AG04450 (cell line): ENCODE results near the gene AMBN. TPM values are rescaled to one million over a fixed set of nuclear protein-coding genes. Genes with fewer than 3 reads are reported as not detected.

Experiments used
- CTCF ChIA-PET: fragments of 300-600, 350-600 bp; formaldehyde crosslinking; extraction: SDS; loops from one replicate; lab custom pipeline; 2022; ENCODE audit warnings: antibody characterized with exemption, inconsistent platforms; lab: Charles Lee
- POLR2A ChIA-PET: fragments of 350-600 bp; formaldehyde crosslinking; extraction: SDS; loops from one replicate; lab custom pipeline; 2021; ENCODE audit warnings: antibody characterized with exemption, inconsistent platforms; lab: Yijun Ruan, JAX
- DNase-seq: peaks from one replicate; pipeline ENCODE4 v3.0.0-alpha.2; 2011; ENCODE audit warnings: low read depth, low spot score
- H3K27ac ChIP-seq: one replicate; pipeline ENCODE4 v1.5.1; 2012; ENCODE audit warnings: low read depth, low read length, control low read depth
- H3K27me3 ChIP-seq: one replicate; pipeline ENCODE4 v1.6.0; 2012; ENCODE audit warnings: low read length; ENCODE audit not compliant: control insufficient read depth, insufficient read depth
- H3K4me3 ChIP-seq: 2 replicates; pipeline ENCODE4 v1.5.1; 2011; ENCODE audit warnings: mild to moderate bottlenecking, low read depth, low read length, control low read depth
- H3K9me3 ChIP-seq: 2 replicates; pipeline ENCODE4 v1.5.1; 2012; ENCODE audit warnings: low read length; ENCODE audit not compliant: control insufficient read depth, insufficient read depth
- polyA plus RNA-seq: library from polyadenylated mRNA; depleted of rRNA; stranded (reverse); fragments of >200 nt; gene quantifications from 2 replicates; pipeline ENCODE4 v1.2.3, GENCODE V29; 2011
- TF ChIP-seq, protein P1 (sequence below): IDR thresholded peaks from 2 replicates; pipeline ENCODE4 v1.5.1; 2011; ENCODE audit warnings: low read depth, low read length, control low read depth, inconsistent platforms

Gene AMBN
- polyA plus RNA-seq, 1 experiment = not detected

- H3K9me3 ChIP-seq = no peaks in the 10 kb centered on the region
- H3K4me3 ChIP-seq = no peak overlapping the region
- H3K27me3 ChIP-seq = no peaks in the 10 kb centered on the region
- ChIA-PET POLR2A (no interaction called here), CTCF (interaction anchor here (0.6 kb wide), 1 partner anchor 96 kb away, joined by 5 read pairs; no protein-coding TSS in a partner anchor)
- DNase-seq = no peak
- H3K27ac ChIP-seq = no peak overlapping the region
- TF ChIP-seq, protein P1, sequence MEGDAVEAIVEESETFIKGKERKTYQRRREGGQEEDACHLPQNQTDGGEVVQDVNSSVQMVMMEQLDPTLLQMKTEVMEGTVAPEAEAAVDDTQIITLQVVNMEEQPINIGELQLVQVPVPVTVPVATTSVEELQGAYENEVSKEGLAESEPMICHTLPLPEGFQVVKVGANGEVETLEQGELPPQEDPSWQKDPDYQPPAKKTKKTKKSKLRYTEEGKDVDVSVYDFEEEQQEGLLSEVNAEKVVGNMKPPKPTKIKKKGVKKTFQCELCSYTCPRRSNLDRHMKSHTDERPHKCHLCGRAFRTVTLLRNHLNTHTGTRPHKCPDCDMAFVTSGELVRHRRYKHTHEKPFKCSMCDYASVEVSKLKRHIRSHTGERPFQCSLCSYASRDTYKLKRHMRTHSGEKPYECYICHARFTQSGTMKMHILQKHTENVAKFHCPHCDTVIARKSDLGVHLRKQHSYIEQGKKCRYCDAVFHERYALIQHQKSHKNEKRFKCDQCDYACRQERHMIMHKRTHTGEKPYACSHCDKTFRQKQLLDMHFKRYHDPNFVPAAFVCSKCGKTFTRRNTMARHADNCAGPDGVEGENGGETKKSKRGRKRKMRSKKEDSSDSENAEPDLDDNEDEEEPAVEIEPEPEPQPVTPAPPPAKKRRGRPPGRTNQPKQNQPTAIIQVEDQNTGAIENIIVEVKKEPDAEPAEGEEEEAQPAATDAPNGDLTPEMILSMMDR = no peak
Observed at GRCh38 chr4:70619288-70619687, 27.2 kb downstream of the AMBN start.

GRCh38 chr4:70619778-70620177 is 27.7 kb downstream of the AMBN start:
- TF ChIP-seq, protein P1 = no peak
- POLR2A ChIA-PET = no interaction called here
- DNase-seq = no peak
- no peak overlapping the region for H3K4me3 ChIP-seq
- CTCF ChIA-PET = no interaction called here
- no peaks in the 10 kb centered on the region for H3K9me3 ChIP-seq
- no peaks in the 10 kb centered on the region for H3K27me3 ChIP-seq
- no peak overlapping the region for H3K27ac ChIP-seq

- Histone ChIP-seq H3K9me3 (no peaks in the 10 kb centered on the region), H3K27me3 (no peaks in the 10 kb centered on the region), H3K27ac (no peak overlapping the region), H3K4me3 (no peak overlapping the region)
- TF ChIP-seq, protein P1 = no peak
- ChIA-PET POLR2A (no interaction called here), CTCF (no interaction called here)
- no peak for DNase-seq
Observed at GRCh38 chr4:70623323-70623722, 31.3 kb downstream of the AMBN start.

DNA sequence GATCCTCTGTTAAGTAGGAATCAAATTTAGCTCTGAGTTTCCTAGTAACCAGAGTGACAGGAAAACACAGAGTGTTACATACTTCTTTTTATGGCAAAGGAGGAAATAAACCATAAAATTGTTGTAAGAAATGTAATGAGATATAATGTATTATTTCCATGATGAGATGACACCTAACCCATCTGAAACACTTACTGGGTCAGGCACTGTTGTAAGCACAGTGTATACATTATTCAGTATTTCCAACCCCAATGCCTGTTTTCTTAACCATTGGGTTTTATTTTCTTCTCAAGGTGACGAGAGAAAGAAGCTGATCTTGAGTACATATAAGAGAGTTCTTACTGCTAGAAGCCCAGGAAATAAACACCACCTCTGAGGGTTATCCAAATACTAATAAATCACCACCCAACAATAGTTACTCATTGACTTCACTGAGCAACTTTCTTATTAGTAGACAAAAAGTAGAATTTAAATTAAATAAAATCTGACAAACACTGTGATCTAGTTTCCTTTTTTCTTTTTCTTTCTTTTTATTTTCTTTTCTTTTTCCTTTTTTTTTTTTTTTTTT is 32.3 kb downstream of the AMBN start:
- POLR2A ChIA-PET = no interaction called here
- no peaks in the 10 kb centered on the region for H3K9me3 ChIP-seq
- TF ChIP-seq, protein P1 = no peak

DNA sequence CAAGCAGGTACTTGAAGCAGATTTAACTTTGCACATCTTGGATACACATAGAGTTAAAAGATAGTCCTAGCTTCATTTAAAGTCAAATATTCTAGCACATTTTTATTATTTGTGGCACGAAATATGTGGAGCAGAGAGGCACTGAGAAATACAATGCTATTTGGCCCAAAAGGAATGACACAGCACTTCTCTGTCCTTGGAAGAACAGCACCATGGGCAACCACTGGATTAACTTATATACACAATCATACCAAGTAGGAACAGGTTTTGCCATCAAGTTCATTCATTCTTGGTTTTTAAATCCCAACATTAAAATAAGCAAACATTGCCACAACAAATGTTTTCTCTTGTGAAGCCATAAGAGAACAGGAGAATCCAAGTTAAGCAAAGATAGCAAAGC is 35.6 kb downstream of the AMBN start:
- CTCF ChIA-PET = interaction anchor here (0.6 kb wide), 2 partner anchors 16 to 69 kb away, joined by 3 read pairs; no protein-coding TSS in a partner anchor

More for the DNA sequence above, 32.3 kb downstream of the AMBN start:
- CTCF ChIA-PET = interaction anchor here (0.6 to 0.8 kb wide), 3 partner anchors 18 to 605 kb away, joined by 4 to 5 read pairs (median 4); no protein-coding TSS in a partner anchor
- Histone ChIP-seq H3K27ac (no peak overlapping the region), H3K4me3 (no peak overlapping the region), H3K27me3 (no peaks in the 10 kb centered on the region)
- DNase-seq = no peak

More for the DNA sequence above, 35.6 kb downstream of the AMBN start:
- no peak for DNase-seq
- no peaks in the 10 kb centered on the region for H3K27me3 ChIP-seq
- TF ChIP-seq, protein P1 = no peak
- H3K9me3 ChIP-seq = no peaks in the 10 kb centered on the region
- POLR2A ChIA-PET = no interaction called here
- H3K27ac ChIP-seq = no peak overlapping the region
- no peak overlapping the region for H3K4me3 ChIP-seq
